H9 (cell line): ENCODE results near the gene PET100. TPM values are rescaled to one million over a fixed set of nuclear protein-coding genes. Genes with fewer than 3 reads are reported as not detected.

Source experiments
- DNase-seq: peaks from one replicate; pipeline ENCODE4 v3.0.0-alpha.2; 2017
- H2AFZ ChIP-seq: one replicate; pipeline ENCODE4 v1.6.1; 2013; ENCODE audit warnings: mild to moderate bottlenecking, low read length, control low read depth, moderate library complexity
- H2AK5ac ChIP-seq: 2 replicates; pipeline ENCODE4 v1.6.1; 2013; ENCODE audit warnings: low read length, control low read depth, mixed read lengths; ENCODE audit not compliant: insufficient read length
- H2BK120ac ChIP-seq: one replicate; pipeline ENCODE4 v1.6.1; 2013; ENCODE audit warnings: low read depth, mild to moderate bottlenecking, low read length, control low read depth, inconsistent platforms; ENCODE audit not compliant: poor library complexity, severe bottlenecking
- H2BK12ac ChIP-seq: 2 replicates; pipeline ENCODE4 v1.6.1; 2013; ENCODE audit warnings: low read length, control low read depth, mixed read lengths, low read depth; ENCODE audit not compliant: insufficient read length
- H2BK15ac ChIP-seq: 2 replicates; pipeline ENCODE4 v1.6.1; 2013; ENCODE audit warnings: low read depth, low read length, control low read depth
- H2BK20ac ChIP-seq: one replicate; pipeline ENCODE4 v1.6.1; 2013; ENCODE audit warnings: low read depth, mild to moderate bottlenecking, low read length, control low read depth, inconsistent platforms; ENCODE audit not compliant: poor library complexity, severe bottlenecking
- H2BK5ac ChIP-seq: 2 replicates; pipeline ENCODE4 v1.6.1; 2013; ENCODE audit warnings: low read length, control low read depth, mixed read lengths; ENCODE audit not compliant: insufficient read length
- H3K14ac ChIP-seq: 2 replicates; pipeline ENCODE4 v1.6.1; 2013; ENCODE audit warnings: low read length, control low read depth; ENCODE audit not compliant: insufficient read depth
- H3K18ac ChIP-seq: 2 replicates; pipeline ENCODE4 v1.6.1; 2013; ENCODE audit warnings: low read depth, mild to moderate bottlenecking, mixed read lengths, low read length, control low read depth; ENCODE audit not compliant: insufficient read length
- H3K23ac ChIP-seq: 2 replicates; pipeline ENCODE4 v1.6.1; 2013; ENCODE audit warnings: low read length, control low read depth, mixed read lengths, low read depth; ENCODE audit not compliant: insufficient read length
- H3K23me2 ChIP-seq: 2 replicates; pipeline ENCODE4 v1.6.1; 2013; ENCODE audit warnings: low read depth, mild to moderate bottlenecking, mixed read lengths, low read length, control low read depth; ENCODE audit not compliant: insufficient read length, poor library complexity, severe bottlenecking
- H3K27ac ChIP-seq: 2 replicates; pipeline ENCODE4 v1.5.1; 2013; ENCODE audit warnings: low read length, control low read depth, mixed read lengths, low read depth; ENCODE audit not compliant: insufficient read length
- H3K27me3 ChIP-seq: 2 replicates; pipeline ENCODE4 v1.6.1; 2013; ENCODE audit warnings: low read length, control low read depth, inconsistent platforms; ENCODE audit not compliant: insufficient read depth
- H3K4ac ChIP-seq: 2 replicates; pipeline ENCODE4 v1.6.1; 2013; ENCODE audit warnings: low read depth, mild to moderate bottlenecking, control low read depth, inconsistent platforms, low read length, moderate library complexity
- H3K4me1 ChIP-seq: 2 replicates; pipeline ENCODE4 v1.6.1; 2013; ENCODE audit warnings: low read length, control low read depth, inconsistent platforms; ENCODE audit not compliant: insufficient read depth
- H3K4me2 ChIP-seq: 2 replicates; pipeline ENCODE4 v1.6.1; 2013; ENCODE audit warnings: low read length, control low read depth, mixed read lengths; ENCODE audit not compliant: insufficient read length, insufficient read depth
- H3K56ac ChIP-seq: 2 replicates; pipeline ENCODE4 v1.6.1; 2013; ENCODE audit warnings: low read depth, mild to moderate bottlenecking, mixed read lengths, low read length, control low read depth; ENCODE audit not compliant: insufficient read length
- H3K79me1 ChIP-seq: 2 replicates; pipeline ENCODE4 v1.6.1; 2013; ENCODE audit warnings: low read depth, mild to moderate bottlenecking, moderate library complexity, low read length, control low read depth, inconsistent platforms; ENCODE audit not compliant: insufficient read depth, poor library complexity, severe bottlenecking
- H3K79me2 ChIP-seq: 2 replicates; pipeline ENCODE4 v1.6.1; 2013; ENCODE audit warnings: low read length, control low read depth, inconsistent platforms; ENCODE audit not compliant: insufficient read depth
- H3K9ac ChIP-seq: 2 replicates; pipeline ENCODE4 v1.6.1; 2013; ENCODE audit warnings: low read length, control low read depth, mixed read lengths; ENCODE audit not compliant: insufficient read length; ENCODE audit errors: extremely low read depth
- H3K9me3 ChIP-seq: one replicate; pipeline ENCODE4 v1.6.1; 2013; ENCODE audit warnings: low read depth, low read length, inconsistent platforms; ENCODE audit not compliant: control insufficient read depth
- H3T11ph ChIP-seq: one replicate; pipeline ENCODE4 v1.6.1; 2013; ENCODE audit warnings: mild to moderate bottlenecking, low read length, control low read depth, inconsistent platforms
- H4K20me1 ChIP-seq: one replicate; pipeline ENCODE4 v1.6.1; 2013; ENCODE audit not compliant: control insufficient read depth, insufficient read length, insufficient read depth
- H4K5ac ChIP-seq: 2 replicates; pipeline ENCODE4 v1.6.1; 2013; ENCODE audit warnings: low read depth, mild to moderate bottlenecking, mixed read lengths, low read length, control low read depth; ENCODE audit not compliant: insufficient read length
- H4K8ac ChIP-seq: replicated peaks from 2 replicates; pipeline ENCODE4 v1.6.1; 2013; ENCODE audit warnings: low read length, control low read depth, mixed read lengths, low read depth; ENCODE audit not compliant: insufficient read length
- H4K91ac ChIP-seq: 2 replicates; pipeline ENCODE4 v1.6.1; 2013; ENCODE audit warnings: low read depth, mild to moderate bottlenecking, moderate library complexity, mixed read lengths, low read length, control low read depth; ENCODE audit not compliant: insufficient read length
- H3K27ac Mint-ChIP-seq, 3 experiments: 2 replicates in 2 of 3; 3 replicates in 1 of 3; pipeline ENCODE4 v1.8.0; 2020 to 2021; ENCODE audit warnings: mixed read lengths in 3 of 3, mild to moderate bottlenecking in 1 of 3, moderate library complexity in 1 of 3
- H3K27me3 Mint-ChIP-seq: 2 replicates; pipeline ENCODE4 v1.8.0; 2021; ENCODE audit warnings: low read depth, mild to moderate bottlenecking, moderate library complexity, mixed read lengths
- H3K36me3 Mint-ChIP-seq, 3 experiments: 2 replicates in 2 of 3; 3 replicates in 1 of 3; pipeline ENCODE4 v1.8.0; 2020 to 2021; ENCODE audit warnings: low read depth in 3 of 3, mixed read lengths in 3 of 3; ENCODE audit not compliant: insufficient read depth in 1 of 3
- H3K4me1 Mint-ChIP-seq, 2 experiments: 2 replicates each; pipeline ENCODE4 v1.8.0; 2020; ENCODE audit warnings: mixed read lengths in 2 of 2
- H3K4me3 Mint-ChIP-seq, 2 experiments: 2 replicates in 1 of 2; 3 replicates in 1 of 2; pipeline ENCODE4 v1.8.0; 2020 to 2021; ENCODE audit warnings: mild to moderate bottlenecking in 2 of 2, mixed read lengths in 2 of 2, moderate library complexity in 1 of 2
- H3K9me3 Mint-ChIP-seq, 2 experiments: 2 replicates in 1 of 2; 3 replicates in 1 of 2; pipeline ENCODE4 v1.8.0; 2020; ENCODE audit warnings: mild to moderate bottlenecking in 2 of 2, mixed read lengths in 2 of 2, moderate library complexity in 1 of 2
- CTCF ChIP-seq: fragments of 200-600 bp; sonication (generic); conservative IDR thresholded peaks from 3 replicates; pipeline ENCODE4 v1.8.0; 2021; ENCODE audit warnings: antibody characterized with exemption, mild to moderate bottlenecking
- WGBS: extraction: QIAGEN DNeasy Blood & Tissue Kit; methylation state at CpG from one replicate; pipeline ENCODE4 v1.1.7; 2013; ENCODE audit warnings: missing lambda C conversion rate, low lambda C conversion rate, mixed read lengths; ENCODE audit not compliant: insufficient read length; ENCODE audit errors: extremely low coverage; 5-methylcytosine and 5-hydroxymethylcytosine counted together
- total RNA-seq: library from RNA; stranded (reverse); gene quantifications from 2 replicates; pipeline ENCODE4 v1.2.1, GENCODE V29; 2021

The PET100 gene
- total RNA-seq, 1 experiment from 2014 or later = 129 TPM

DNA sequence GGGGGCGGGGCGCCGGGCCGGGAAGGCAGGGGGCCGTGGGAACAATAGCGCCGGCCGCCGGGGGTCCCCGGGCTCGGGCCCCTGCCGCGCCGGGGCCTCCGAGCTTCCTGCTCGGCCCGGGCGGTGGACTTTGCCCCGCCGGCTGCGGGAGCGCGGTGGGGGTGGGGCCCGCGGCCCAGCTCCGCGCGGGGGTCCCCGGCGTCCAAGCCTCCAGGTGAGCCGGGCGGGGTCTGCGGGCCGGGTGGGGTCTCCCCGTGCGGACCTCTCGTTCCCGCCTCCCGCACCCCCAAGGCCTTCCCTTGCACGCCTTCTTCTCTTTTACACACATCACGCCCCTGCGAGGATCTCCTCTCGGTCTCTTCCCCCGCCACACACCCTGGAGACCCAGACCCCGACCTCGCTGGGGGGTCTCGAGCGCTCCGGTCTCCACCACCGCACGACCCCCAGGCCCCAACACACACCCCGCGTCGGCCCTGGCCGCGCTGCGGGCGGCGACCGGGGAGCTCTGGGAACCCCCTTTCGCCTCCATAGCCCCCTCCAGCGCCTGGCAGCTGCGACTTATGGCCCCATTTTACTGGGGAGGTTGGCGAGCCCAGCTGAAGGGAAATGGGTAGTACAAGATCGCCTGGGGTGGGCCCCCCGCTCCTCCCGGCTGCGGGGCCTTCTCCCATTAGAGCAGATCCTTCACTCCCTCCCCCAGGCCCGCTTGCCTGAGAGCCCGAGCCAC is 33.2 kb upstream of the PET100 start:
- no peak for TF ChIP-seq CTCF
- H3K36me3 Mint-ChIP-seq = peaks cover 3 to 18% (median 12%) of the 10 kb centered on the region in 3 experiments; a peak in 4 of 7 replicates
- Histone ChIP-seq H3K27ac (no peak overlapping the region), H3K4me1 (no peaks in the 10 kb centered on the region; the same call in 1 of the 2 replicates), H3K27me3 (no peaks in the 10 kb centered on the region), H2BK20ac (no peak overlapping the region), H3K9ac (peak overlapping the region; percentile 33), H3K56ac (no peak overlapping the region), H4K8ac (no peak overlapping the region), H3K79me2 (no peaks in the 10 kb centered on the region; the same call in 1 of the 2 replicates), H3K79me1 (peaks cover 3% of the 10 kb centered on the region), H3K23me2 (peaks cover 9% of the 10 kb centered on the region), H2BK120ac (no peak overlapping the region), H3K4me2 (peak overlapping the region; percentile 67), H3T11ph (no peak overlapping the region), H2BK5ac (no peak overlapping the region), H2AK5ac (no peak overlapping the region), H3K4ac (no peak overlapping the region), H3K9me3 (no peaks in the 10 kb centered on the region), H4K5ac (no peak overlapping the region), H2BK12ac (no peak overlapping the region), H3K23ac (no peak overlapping the region), H3K14ac (0 out of 2 replicates have a peak overlapping the region, but pooled peaks have one; percentile 46), H3K18ac (no peak overlapping the region), H4K91ac (no peak overlapping the region), H2BK15ac (no peak overlapping the region), H4K20me1 (no peaks in the 10 kb centered on the region), H2AFZ (no peak overlapping the region)
- H3K4me3 Mint-ChIP-seq = peak overlapping the region; percentile 80 to 86
- WGBS = no CpG with 5 or more reads among the region's 70 CpGs
- peaks cover 16 to 18% of the 10 kb centered on the region in 2 experiments for H3K4me1 Mint-ChIP-seq
- H3K27ac Mint-ChIP-seq = no peak overlapping the region
- H3K9me3 Mint-ChIP-seq = no peaks in the 10 kb centered on the region
- no peak for DNase-seq
- H3K27me3 Mint-ChIP-seq = peaks cover 25% of the 10 kb centered on the region
